PC-3 (cell line): Measurements from ENCODE around the gene LGR4.

Experiments
- CTCF ChIP-seq: fragments of 300-600 bp; sonication (generic); conservative IDR thresholded peaks from 2 replicates; pipeline ENCODE4 v1.5.1; 2017; ENCODE audit warnings: antibody characterized with exemption, low read depth, mild to moderate bottlenecking, low read length
- EZH2 ChIP-seq: fragments of 300-600 bp; sonication (generic); IDR thresholded peaks from one replicate; pipeline ENCODE4 v1.6.1; 2017; ENCODE audit warnings: antibody characterized with exemption, mild to moderate bottlenecking, low read length; ENCODE audit not compliant: unreplicated experiment

GRCh38 chr11:27410272-27410671, 62.3 kb downstream of the LGR4 start:
- TF ChIP-seq CTCF (no peak), EZH2 (no peak)
